ENCODE data around the gene ZNF710.

The ZNF710 gene

DNA sequence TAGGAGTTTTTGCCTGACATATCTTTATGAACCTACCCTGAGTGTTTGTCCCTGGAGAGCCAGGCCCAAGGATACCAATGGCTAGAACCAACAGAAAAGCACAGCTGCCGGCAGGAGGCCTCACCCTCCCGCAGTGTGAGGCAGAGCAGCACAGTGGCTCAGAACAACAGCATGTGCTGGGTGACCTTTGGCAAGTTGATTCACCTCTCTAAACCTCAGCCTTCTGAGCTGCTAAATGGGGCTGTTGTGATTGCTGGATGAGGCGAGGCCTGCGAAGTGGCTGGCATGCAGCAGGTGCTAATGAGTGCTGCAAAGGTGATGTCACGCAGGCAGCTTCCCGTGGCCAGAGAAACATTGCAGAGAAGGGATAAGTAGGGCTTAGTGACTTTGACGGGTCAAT, 77.8 kb downstream of the ZNF710 start:
- no CpG with 5 or more reads among the region's 7 CpGs for WGBS (ENCODE audit: extremely low coverage, insufficient coverage, insufficient read length)
- H3K4me1 ChIP-seq (ENCODE audit: control insufficient read depth in 1 of 2, insufficient read depth in 2 of 2, low read length in 2 of 2) = peaks cover 12 to 13% of the 10 kb centered on the region in 2 experiments
- H2AK5ac ChIP-seq (ENCODE audit: low read length) = no peak overlapping the region
- H4K91ac ChIP-seq (ENCODE audit: low read depth, low read length) = no peak overlapping the region
- no peaks in the 10 kb centered on the region for H3K79me2 ChIP-seq (ENCODE audit: control insufficient read depth, insufficient read depth, low read length, poor library complexity)
- H2BK12ac ChIP-seq (ENCODE audit: low read length) = no peak overlapping the region
- no peak overlapping the region for H2AFZ ChIP-seq (ENCODE audit: insufficient read depth, low read length, poor library complexity)
- no peak overlapping the region for H4K8ac ChIP-seq (ENCODE audit: low read depth, low read length)
- H3K27me3 ChIP-seq (ENCODE audit: insufficient read depth, low read length) = no peaks in the 10 kb centered on the region
- H3K23ac ChIP-seq (ENCODE audit: low read length) = no peak overlapping the region
- H3K9me3 ChIP-seq (ENCODE audit: insufficient read depth, low read depth, low read length) = peaks cover 2% of the 10 kb centered on the region
- H4K12ac ChIP-seq (ENCODE audit: low read depth, low read length) = no peak overlapping the region
- no peak overlapping the region for H2BK5ac ChIP-seq (ENCODE audit: low read depth, low read length, poor library complexity)
- H3K36me3 ChIP-seq (ENCODE audit: control insufficient read depth in 1 of 2, insufficient read depth in 2 of 2, low read length in 2 of 2) = peaks cover 45 to 47% of the 10 kb centered on the region in 2 experiments
- no peak overlapping the region for H3K18ac ChIP-seq (ENCODE audit: low read length)
- no peak overlapping the region for H3K4ac ChIP-seq (ENCODE audit: low read depth, low read length)
- H3K14ac ChIP-seq (ENCODE audit: low read length) = no peak overlapping the region
- H3K9ac ChIP-seq (ENCODE audit: low read length) = no peak overlapping the region
- H3K4me3 ChIP-seq (ENCODE audit: low read depth, low read length) = no peak overlapping the region
- DNase-seq = peak; percentile 78 to 84
- no peak overlapping the region for H3K4me2 ChIP-seq (ENCODE audit: low read length)
- no peaks in the 10 kb centered on the region for H3K79me1 ChIP-seq (ENCODE audit: low read length)
- no peak overlapping the region for H3K27ac ChIP-seq (ENCODE audit: low read depth, low read length)
- no peak overlapping the region for H2BK120ac ChIP-seq (ENCODE audit: insufficient read depth, low read length, poor library complexity)

DNA sequence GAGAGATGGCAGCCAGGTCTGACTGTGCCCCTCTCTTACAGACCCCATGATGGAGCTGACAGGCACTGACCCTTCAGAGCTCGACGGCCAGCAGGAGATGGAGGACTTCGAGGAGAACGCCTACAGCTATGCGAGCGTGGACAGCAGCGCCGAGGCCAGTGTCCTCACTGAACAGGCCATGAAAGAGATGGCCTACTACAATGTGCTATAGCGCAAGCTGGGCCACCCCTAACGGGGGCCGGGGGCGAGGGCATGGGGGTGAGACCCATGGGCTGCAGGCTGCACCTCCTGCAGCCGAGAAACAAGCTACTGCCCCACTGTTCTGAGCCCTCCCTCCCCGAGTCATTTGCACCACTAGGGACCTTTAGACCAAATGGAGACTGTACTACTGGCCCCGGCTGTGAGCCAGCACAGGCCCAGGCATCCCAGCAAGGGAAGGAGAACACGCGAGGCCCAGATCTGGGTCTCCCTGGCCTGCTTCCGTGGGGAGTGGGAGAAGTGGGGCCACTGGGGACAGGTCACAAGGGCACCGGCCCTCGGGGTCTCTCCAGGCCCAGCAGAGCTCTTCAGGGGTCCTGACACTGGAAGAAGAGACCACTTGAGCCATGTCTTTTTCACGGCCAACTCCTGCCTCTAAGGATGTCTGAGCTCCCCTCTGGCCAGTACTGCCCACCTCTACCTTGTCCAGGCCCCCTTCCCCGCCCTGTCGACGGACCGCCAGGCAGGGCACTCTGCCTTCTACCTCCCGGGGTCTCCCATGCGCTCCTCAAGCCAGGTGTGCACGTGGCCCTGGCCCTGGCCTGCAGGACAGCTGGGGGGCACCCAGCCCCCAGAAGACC, 78.7 kb downstream of the ZNF710 start:
- H4K12ac ChIP-seq (ENCODE audit: low read depth, low read length) = no peak overlapping the region
- H3K9ac ChIP-seq (ENCODE audit: low read length) = no peak overlapping the region
- WGBS (ENCODE audit: extremely low coverage, insufficient coverage, insufficient read length) = no CpG with 5 or more reads among the region's 28 CpGs
- no peak for DNase-seq
- H2BK120ac ChIP-seq (ENCODE audit: insufficient read depth, low read length, poor library complexity) = no peak overlapping the region
- H3K36me3 ChIP-seq (ENCODE audit: control insufficient read depth in 1 of 2, insufficient read depth in 2 of 2, low read length in 2 of 2) = peaks cover 51 to 53% of the 10 kb centered on the region in 2 experiments
- no peaks in the 10 kb centered on the region for H3K79me2 ChIP-seq (ENCODE audit: control insufficient read depth, insufficient read depth, low read length, poor library complexity)
- H2AFZ ChIP-seq (ENCODE audit: insufficient read depth, low read length, poor library complexity) = no peak overlapping the region
- H3K79me1 ChIP-seq (ENCODE audit: low read length) = no peaks in the 10 kb centered on the region
- no peak overlapping the region for H3K23ac ChIP-seq (ENCODE audit: low read length)
- no peak overlapping the region for H4K91ac ChIP-seq (ENCODE audit: low read depth, low read length)
- H3K9me3 ChIP-seq (ENCODE audit: insufficient read depth, low read depth, low read length) = no peaks in the 10 kb centered on the region
- no peaks in the 10 kb centered on the region for H3K27me3 ChIP-seq (ENCODE audit: insufficient read depth, low read length)
- no peak overlapping the region for H2BK12ac ChIP-seq (ENCODE audit: low read length)
- H3K4me2 ChIP-seq (ENCODE audit: low read length) = no peak overlapping the region
- H2AK5ac ChIP-seq (ENCODE audit: low read length) = no peak overlapping the region
- no peak overlapping the region for H2BK5ac ChIP-seq (ENCODE audit: low read depth, low read length, poor library complexity)
- no peak overlapping the region for H4K8ac ChIP-seq (ENCODE audit: low read depth, low read length)
- H3K14ac ChIP-seq (ENCODE audit: low read length) = no peak overlapping the region
- no peak overlapping the region for H3K4ac ChIP-seq (ENCODE audit: low read depth, low read length)
- no peak overlapping the region for H3K27ac ChIP-seq (ENCODE audit: low read depth, low read length)
- H3K4me3 ChIP-seq (ENCODE audit: low read depth, low read length) = no peak overlapping the region
- H3K18ac ChIP-seq (ENCODE audit: low read length) = no peak overlapping the region
- peaks cover 12 to 13% of the 10 kb centered on the region in 2 experiments for H3K4me1 ChIP-seq (ENCODE audit: control insufficient read depth in 1 of 2, insufficient read depth in 2 of 2, low read length in 2 of 2)

DNA sequence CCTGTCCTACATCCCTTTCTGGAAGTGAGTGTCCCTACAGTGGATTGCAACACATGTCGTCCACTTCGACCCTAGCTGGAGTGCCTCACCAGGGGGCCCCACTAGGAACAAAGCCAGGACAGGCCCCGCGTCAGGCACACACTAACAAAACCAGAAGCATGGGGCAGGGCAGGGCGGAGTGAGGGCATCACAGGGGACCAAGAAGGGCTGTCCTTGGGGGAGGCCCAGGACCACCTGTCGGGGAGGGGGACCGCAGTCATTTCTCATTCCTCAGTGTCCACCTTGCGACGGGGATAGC, 79.3 kb downstream of the ZNF710 start:
- Histone ChIP-seq H2BK120ac (ENCODE audit: insufficient read depth, low read length, poor library complexity) (no peak overlapping the region), H3K79me2 (ENCODE audit: control insufficient read depth, insufficient read depth, low read length, poor library complexity) (no peaks in the 10 kb centered on the region), H3K4me2 (ENCODE audit: low read length) (no peak overlapping the region), H3K36me3 (ENCODE audit: control insufficient read depth in 1 of 2, insufficient read depth in 2 of 2, low read length in 2 of 2) (peaks cover 57 to 59% of the 10 kb centered on the region in 2 experiments), H3K4me3 (ENCODE audit: low read depth, low read length) (no peak overlapping the region), H3K27ac (ENCODE audit: low read depth, low read length) (no peak overlapping the region), H3K23ac (ENCODE audit: low read length) (no peak overlapping the region), H2BK12ac (ENCODE audit: low read length) (no peak overlapping the region), H3K4ac (ENCODE audit: low read depth, low read length) (no peak overlapping the region), H3K9ac (ENCODE audit: low read length) (no peak overlapping the region), H3K18ac (ENCODE audit: low read length) (no peak overlapping the region), H3K9me3 (ENCODE audit: insufficient read depth, low read depth, low read length) (no peaks in the 10 kb centered on the region), H2AFZ (ENCODE audit: insufficient read depth, low read length, poor library complexity) (no peak overlapping the region), H3K14ac (ENCODE audit: low read length) (no peak overlapping the region), H4K12ac (ENCODE audit: low read depth, low read length) (no peak overlapping the region), H3K79me1 (ENCODE audit: low read length) (no peaks in the 10 kb centered on the region), H2AK5ac (ENCODE audit: low read length) (no peak overlapping the region), H3K27me3 (ENCODE audit: insufficient read depth, low read length) (no peaks in the 10 kb centered on the region), H4K8ac (ENCODE audit: low read depth, low read length) (no peak overlapping the region), H2BK5ac (ENCODE audit: low read depth, low read length, poor library complexity) (no peak overlapping the region), H4K91ac (ENCODE audit: low read depth, low read length) (no peak overlapping the region), H3K4me1 (ENCODE audit: control insufficient read depth in 1 of 2, insufficient read depth in 2 of 2, low read length in 2 of 2) (peaks cover 6 to 10% of the 10 kb centered on the region in 2 experiments)
- WGBS (ENCODE audit: extremely low coverage, insufficient coverage, insufficient read length) = no CpG with 5 or more reads among the region's 9 CpGs
- DNase-seq = no peak

DNA sequence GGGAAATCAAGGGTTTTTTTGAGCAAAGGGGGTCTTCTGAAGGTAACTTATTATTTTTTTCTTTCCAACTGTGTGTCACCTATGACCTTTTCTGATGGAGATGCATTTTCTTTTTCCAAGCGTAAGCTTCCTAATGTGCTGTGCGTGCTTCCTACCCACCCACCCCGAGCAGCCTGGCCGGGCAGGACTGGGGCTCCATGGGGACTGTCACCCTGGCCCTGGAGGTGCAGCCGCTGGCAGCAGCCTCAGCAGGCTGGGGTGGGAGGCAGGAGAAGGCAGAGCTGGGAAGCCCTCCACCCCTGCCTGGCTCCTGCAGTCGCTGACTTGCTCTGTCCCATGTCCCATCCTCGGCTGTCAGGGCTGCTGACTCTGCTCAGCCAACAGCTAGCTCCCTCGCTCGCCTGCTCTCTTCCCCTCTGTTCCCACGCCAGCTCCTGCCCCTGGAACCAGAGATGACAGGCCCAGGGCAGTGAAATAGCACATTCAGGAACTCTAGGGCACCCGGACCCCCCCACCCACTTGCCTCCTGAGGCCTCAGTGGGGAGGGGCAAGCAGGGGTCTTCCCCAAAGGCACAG, 79.8 kb downstream of the ZNF710 start:
- no peak overlapping the region for H4K8ac ChIP-seq (ENCODE audit: low read depth, low read length)
- no peaks in the 10 kb centered on the region for H3K79me2 ChIP-seq (ENCODE audit: control insufficient read depth, insufficient read depth, low read length, poor library complexity)
- no peak overlapping the region for H4K91ac ChIP-seq (ENCODE audit: low read depth, low read length)
- H3K9me3 ChIP-seq (ENCODE audit: insufficient read depth, low read depth, low read length) = no peaks in the 10 kb centered on the region
- H2BK120ac ChIP-seq (ENCODE audit: insufficient read depth, low read length, poor library complexity) = no peak overlapping the region
- no peak overlapping the region for H3K4me3 ChIP-seq (ENCODE audit: low read depth, low read length)
- no CpG with 5 or more reads among the region's 11 CpGs for WGBS (ENCODE audit: extremely low coverage, insufficient coverage, insufficient read length)
- no peak overlapping the region for H2BK12ac ChIP-seq (ENCODE audit: low read length)
- H3K18ac ChIP-seq (ENCODE audit: low read length) = no peak overlapping the region
- no peak overlapping the region for H4K12ac ChIP-seq (ENCODE audit: low read depth, low read length)
- no peak overlapping the region for H3K4ac ChIP-seq (ENCODE audit: low read depth, low read length)
- H3K9ac ChIP-seq (ENCODE audit: low read length) = no peak overlapping the region
- no peak overlapping the region for H2AK5ac ChIP-seq (ENCODE audit: low read length)
- no peak overlapping the region for H3K14ac ChIP-seq (ENCODE audit: low read length)
- H3K27me3 ChIP-seq (ENCODE audit: insufficient read depth, low read length) = no peaks in the 10 kb centered on the region
- no peak overlapping the region for H2AFZ ChIP-seq (ENCODE audit: insufficient read depth, low read length, poor library complexity)
- H2BK5ac ChIP-seq (ENCODE audit: low read depth, low read length, poor library complexity) = no peak overlapping the region
- H3K4me2 ChIP-seq (ENCODE audit: low read length) = no peak overlapping the region
- no peak overlapping the region for H3K27ac ChIP-seq (ENCODE audit: low read depth, low read length)
- H3K23ac ChIP-seq (ENCODE audit: low read length) = no peak overlapping the region
- H3K4me1 ChIP-seq (ENCODE audit: control insufficient read depth in 1 of 2, insufficient read depth in 2 of 2, low read length in 2 of 2) = peaks cover 4 to 7% of the 10 kb centered on the region in 2 experiments
- H3K36me3 ChIP-seq (ENCODE audit: control insufficient read depth in 1 of 2, insufficient read depth in 2 of 2, low read length in 2 of 2) = peaks cover 59 to 62% of the 10 kb centered on the region in 2 experiments
- DNase-seq = no peak
- no peaks in the 10 kb centered on the region for H3K79me1 ChIP-seq (ENCODE audit: low read length)

All from trophoblast cell (in vitro differentiated cells and primary cell).